Cardiac muscle cell (in vitro differentiated cells and primary cell): ENCODE measurements around the gene NFIA. TPM values are rescaled to one million over a fixed set of nuclear protein-coding genes. Genes with fewer than 3 reads are reported as not detected.
A peak's percentile ranks its signal among the peaks of the same experiment; 100 is the strongest.

Experiments used
- DNase-seq, 2 donors: peaks; one replicate each; pipeline versions ENCODE4 v3.0.0 to v3.0.0-alpha.2; 2010 to 2017; ENCODE audit warnings: low read depth in 1 of 2, low spot score in 1 of 2
- H3K27ac ChIP-seq: fragments of 200-600 bp; sonication (generic); 2 replicates; pipeline ENCODE4 v1.5.1; 2016
- H3K27me3 ChIP-seq: fragments of 200-600 bp; sonication (generic); 2 replicates; pipeline ENCODE4 v1.6.0; 2016; ENCODE audit warnings: control low read depth
- H3K36me3 ChIP-seq: fragments of 200-600 bp; sonication (generic); 2 replicates; pipeline ENCODE4 v1.5.1; 2016; ENCODE audit warnings: control low read depth
- H3K4me1 ChIP-seq: fragments of 200-600 bp; sonication (generic); 2 replicates; pipeline ENCODE4 v1.8.1; 2017; ENCODE audit warnings: low read depth, mild to moderate bottlenecking, mixed run types
- H3K4me3 ChIP-seq: fragments of 200-600 bp; sonication (generic); 2 replicates; pipeline ENCODE4 v1.5.1; 2016; ENCODE audit warnings: mild to moderate bottlenecking
- H3K9me3 ChIP-seq: fragments of 200-600 bp; sonication (generic); 2 replicates; pipeline ENCODE4 v1.5.1; 2017; ENCODE audit warnings: low read depth, mild to moderate bottlenecking, control low read depth
- polyA plus RNA-seq: library from polyadenylated mRNA; unstranded; fragments of >200 nt; fragmentation: Nextera tagmentation; extraction: Ambion mirVana; gene quantifications from 2 replicates; pipeline ENCODE4 v1.2.1, GENCODE V29; 2016
- total RNA-seq: library from RNA; depleted of rRNA; stranded (reverse); fragments of >200 nt; gene quantifications from 2 replicates; pipeline ENCODE4 v1.2.3, GENCODE V29; 2016
- TF ChIP-seq, protein P1 (sequence below): IDR thresholded peaks from 2 replicates; pipeline ENCODE4 v1.5.1; 2012; ENCODE audit warnings: low read depth, mild to moderate bottlenecking, low read length

Gene NFIA
- total and polyA plus RNA-seq, 2 experiments from 2014 or later: 10.1 to 12.0 TPM

DNA sequence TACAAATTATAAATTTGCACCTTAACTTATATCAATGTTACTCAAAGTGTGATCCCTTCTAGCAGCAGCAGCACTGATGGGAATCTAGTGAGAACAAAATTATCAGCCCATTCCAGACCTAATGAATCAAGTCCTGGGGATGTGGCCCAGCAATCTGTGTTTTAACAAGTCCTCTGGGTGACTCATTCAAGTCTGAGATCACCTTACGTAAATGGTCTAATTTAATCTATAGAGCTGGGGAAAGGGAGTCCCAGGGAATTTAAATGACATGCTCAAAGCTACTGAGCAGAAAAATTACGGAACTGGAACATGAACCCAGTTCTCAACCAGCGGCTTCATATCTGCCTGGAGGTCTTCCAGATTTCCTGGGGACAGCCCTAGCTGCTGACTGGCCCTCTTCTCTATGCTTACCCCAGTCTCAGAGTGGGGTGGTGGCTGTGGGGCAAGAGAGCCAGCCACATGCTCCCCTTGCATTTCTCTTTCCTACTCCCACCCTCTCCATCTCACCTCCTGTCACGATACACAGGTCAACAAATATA lies 422.6 kb downstream of the NFIA start:
- H3K4me3 ChIP-seq: no peak overlapping the region
- H3K27me3 ChIP-seq: no peaks in the 10 kb centered on the region
- H3K9me3 ChIP-seq: no peaks in the 10 kb centered on the region
- TF ChIP-seq, protein P1, sequence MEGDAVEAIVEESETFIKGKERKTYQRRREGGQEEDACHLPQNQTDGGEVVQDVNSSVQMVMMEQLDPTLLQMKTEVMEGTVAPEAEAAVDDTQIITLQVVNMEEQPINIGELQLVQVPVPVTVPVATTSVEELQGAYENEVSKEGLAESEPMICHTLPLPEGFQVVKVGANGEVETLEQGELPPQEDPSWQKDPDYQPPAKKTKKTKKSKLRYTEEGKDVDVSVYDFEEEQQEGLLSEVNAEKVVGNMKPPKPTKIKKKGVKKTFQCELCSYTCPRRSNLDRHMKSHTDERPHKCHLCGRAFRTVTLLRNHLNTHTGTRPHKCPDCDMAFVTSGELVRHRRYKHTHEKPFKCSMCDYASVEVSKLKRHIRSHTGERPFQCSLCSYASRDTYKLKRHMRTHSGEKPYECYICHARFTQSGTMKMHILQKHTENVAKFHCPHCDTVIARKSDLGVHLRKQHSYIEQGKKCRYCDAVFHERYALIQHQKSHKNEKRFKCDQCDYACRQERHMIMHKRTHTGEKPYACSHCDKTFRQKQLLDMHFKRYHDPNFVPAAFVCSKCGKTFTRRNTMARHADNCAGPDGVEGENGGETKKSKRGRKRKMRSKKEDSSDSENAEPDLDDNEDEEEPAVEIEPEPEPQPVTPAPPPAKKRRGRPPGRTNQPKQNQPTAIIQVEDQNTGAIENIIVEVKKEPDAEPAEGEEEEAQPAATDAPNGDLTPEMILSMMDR: no peak
- no peak overlapping the region for H3K27ac ChIP-seq
- H3K36me3 ChIP-seq: no peaks in the 10 kb centered on the region
- peak in 1 of 2 donors; percentile 81 for DNase-seq
- no peaks in the 10 kb centered on the region for H3K4me1 ChIP-seq

DNA sequence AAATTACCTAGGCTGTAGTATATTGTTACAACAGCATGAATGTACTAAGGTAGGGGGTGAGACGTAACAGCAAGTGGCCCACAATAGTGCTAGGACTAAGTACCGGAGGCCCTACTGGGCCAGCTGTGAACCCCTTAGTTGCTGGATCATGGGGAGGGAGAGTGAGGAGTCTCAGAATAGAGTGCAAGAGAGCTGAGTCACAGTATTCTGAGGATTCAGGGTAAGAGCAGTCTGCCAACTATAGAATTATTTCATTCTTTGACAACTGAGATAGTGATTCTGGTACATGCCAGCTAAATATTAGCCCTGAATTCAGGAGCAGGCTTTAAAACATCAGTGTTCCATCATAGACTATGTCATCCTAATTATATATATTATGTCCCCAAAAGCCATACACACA lies 423.9 kb downstream of the NFIA start:
- DNase-seq: peak in 1 of 2 donors; percentile 61

DNA sequence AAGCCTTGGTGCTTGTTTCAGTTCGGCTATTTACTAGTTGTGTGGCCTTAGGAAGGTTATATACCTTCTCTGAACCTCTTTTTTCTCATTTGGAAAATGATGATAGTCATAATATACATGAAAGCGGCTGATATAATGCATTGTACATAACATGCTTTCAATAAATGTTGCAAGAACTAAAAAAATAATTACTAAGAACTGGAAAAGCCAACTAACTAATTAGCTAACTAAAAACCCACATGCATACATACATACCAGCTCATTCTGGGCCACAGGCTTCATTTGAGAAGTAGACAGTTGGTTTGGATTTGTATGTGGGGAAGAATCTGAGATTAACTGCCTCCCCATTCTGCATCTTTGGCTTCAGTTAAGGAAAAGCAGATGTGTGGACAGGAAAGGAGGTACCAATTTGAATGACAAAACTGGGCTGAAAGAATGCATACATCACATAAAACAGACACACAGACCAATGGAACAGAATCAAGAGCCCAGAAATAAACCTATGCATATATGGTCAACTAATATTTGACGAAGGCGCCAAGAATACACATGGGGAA lies 424.7 kb downstream of the NFIA start:
- Histone ChIP-seq H3K9me3 (no peaks in the 10 kb centered on the region), H3K27me3 (no peaks in the 10 kb centered on the region), H3K27ac (no peak overlapping the region), H3K36me3 (no peaks in the 10 kb centered on the region), H3K4me3 (no peak overlapping the region), H3K4me1 (no peaks in the 10 kb centered on the region)
- DNase-seq: no peak
- TF ChIP-seq, protein P1: no peak

More for the DNA sequence above, 423.9 kb downstream of the NFIA start:
- Histone ChIP-seq H3K36me3 (no peaks in the 10 kb centered on the region), H3K4me3 (no peak overlapping the region), H3K4me1 (no peaks in the 10 kb centered on the region), H3K27me3 (no peaks in the 10 kb centered on the region), H3K27ac (no peak overlapping the region), H3K9me3 (no peaks in the 10 kb centered on the region)
- TF ChIP-seq, protein P1: no peak
